ENCODE measurements around the gene VRK3. TPM values are rescaled to one million over a fixed set of nuclear protein-coding genes. Genes with fewer than 3 reads are reported as not detected.
"Not testable (repeated sequence)": the region's sequence is repeated elsewhere in the genome, so short reads cannot be mapped to it uniquely, and the experiment has no call there.

Gene VRK3
- total and polyA plus RNA-seq, 2 donors, result 17.8 to 24.4 TPM

DNA sequence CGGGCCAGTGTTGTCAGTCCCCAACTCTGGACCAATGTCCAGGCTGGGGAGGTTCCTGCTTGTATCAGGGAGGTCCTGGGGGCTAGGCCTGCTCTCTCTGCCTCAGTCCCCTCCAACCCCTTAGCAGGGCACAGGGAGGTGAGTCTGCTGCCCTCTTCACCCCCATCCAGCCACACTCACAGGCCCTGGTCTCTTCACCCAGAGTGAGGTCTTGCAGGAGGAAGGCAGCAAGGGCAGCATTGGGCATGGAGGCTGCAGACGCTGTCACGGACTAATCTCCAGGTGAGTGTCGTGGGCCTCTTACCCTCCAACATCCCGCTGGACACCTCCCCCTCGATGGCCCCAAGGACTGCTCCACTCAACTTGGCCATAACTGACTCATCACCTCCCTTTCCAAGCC lies 52.3 kb downstream of the VRK3 start:
- H3K4me3 ChIP-seq (ENCODE audit: low read depth, low read length), result no peak overlapping the region
- H3K27ac ChIP-seq (ENCODE audit: low read depth), result no peak overlapping the region
- no peak for DNase-seq (ENCODE audit: extremely low spot score)
- H3K36me3 ChIP-seq (ENCODE audit: insufficient read depth), result no peaks in the 10 kb centered on the region
- no peaks in the 10 kb centered on the region for H3K4me1 ChIP-seq (ENCODE audit: insufficient read depth)
- 91% methylated on average over 6 of the region's 6 CpGs for WGBS

- no peaks in the 10 kb centered on the region for H3K36me3 ChIP-seq (ENCODE audit: insufficient read depth)
- WGBS, result 57% methylated on average over 12 of the region's 12 CpGs
- no peak overlapping the region for H3K27ac ChIP-seq (ENCODE audit: low read depth)
- H3K4me3 ChIP-seq (ENCODE audit: low read depth, low read length), result no peak overlapping the region
- no peak for DNase-seq (ENCODE audit: extremely low spot score)
- H3K4me1 ChIP-seq (ENCODE audit: insufficient read depth), result no peaks in the 10 kb centered on the region
Observed at GRCh38 chr19:49971991-49972411, 53.2 kb downstream of the VRK3 start.

- H3K27ac ChIP-seq (ENCODE audit: low read depth); H3K36me3 ChIP-seq (ENCODE audit: insufficient read depth); DNase-seq (ENCODE audit: extremely low spot score); H3K4me3 ChIP-seq (ENCODE audit: low read depth, low read length); H3K4me1 ChIP-seq (ENCODE audit: insufficient read depth): not testable (repeated sequence)
- 17% methylated on average over 4 of the region's 9 CpGs for WGBS
Observed at GRCh38 chr19:49969355-49969754, 55.8 kb downstream of the VRK3 start.

DNA sequence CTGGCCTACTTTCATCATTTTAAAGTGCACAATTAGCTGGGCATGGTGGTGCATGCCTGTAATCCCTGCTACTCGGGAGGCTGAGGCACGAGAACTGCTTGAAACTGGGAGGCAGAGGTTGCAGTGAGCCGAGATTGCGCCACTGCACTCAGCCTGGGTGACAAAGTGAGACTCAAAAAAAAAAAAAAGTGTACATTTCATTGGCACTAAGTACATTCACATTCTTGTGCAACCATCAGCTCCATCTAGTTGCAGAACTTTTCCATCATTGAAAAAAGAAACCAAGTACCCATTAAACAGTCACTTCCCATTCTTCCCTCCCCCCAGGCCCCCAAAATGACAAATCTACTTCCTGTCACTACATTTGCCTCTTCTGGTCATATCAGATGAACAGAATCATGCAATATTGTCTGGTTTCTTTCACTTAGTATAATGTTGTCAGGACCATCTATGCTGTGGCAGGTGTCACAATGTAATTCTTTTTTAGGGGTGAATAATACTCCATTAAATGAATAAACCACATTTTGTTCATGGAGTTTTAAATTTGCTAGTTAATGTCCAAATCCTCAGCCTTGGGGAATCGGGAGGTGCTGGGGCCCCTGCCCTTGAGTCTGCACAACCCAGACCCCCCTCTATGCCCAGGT lies 56.8 kb downstream of the VRK3 start:
- 76% methylated on average over 5 of the region's 5 CpGs for WGBS
- no peaks in the 10 kb centered on the region for H3K36me3 ChIP-seq (ENCODE audit: insufficient read depth)
- no peak overlapping the region for H3K27ac ChIP-seq (ENCODE audit: low read depth)
- DNase-seq (ENCODE audit: extremely low spot score), result no peak
- H3K4me3 ChIP-seq (ENCODE audit: low read depth, low read length), result no peak overlapping the region
- H3K4me1 ChIP-seq (ENCODE audit: insufficient read depth), result no peaks in the 10 kb centered on the region

GRCh38 chr19:49960980-49961379 lies 64.2 kb downstream of the VRK3 start, which contains the start of gene SIGLEC11:
Gene SIGLEC11, minus strand, starts transcription at chr19:49961172. Its CDS starts 91 bp downstream, at chr19:49961081.
- not testable (repeated sequence) for DNase-seq (ENCODE audit: extremely low spot score); H3K36me3 ChIP-seq (ENCODE audit: insufficient read depth); H3K27ac ChIP-seq (ENCODE audit: low read depth); H3K4me1 ChIP-seq (ENCODE audit: insufficient read depth); H3K4me3 ChIP-seq (ENCODE audit: low read depth, low read length)
- 64% methylated on average over 5 of the region's 10 CpGs for WGBS

GRCh38 chr19:49959892-49960291 lies 65.3 kb downstream of the VRK3 start:
- not testable (repeated sequence) for H3K4me1 ChIP-seq (ENCODE audit: insufficient read depth); H3K27ac ChIP-seq (ENCODE audit: low read depth); DNase-seq (ENCODE audit: extremely low spot score); H3K4me3 ChIP-seq (ENCODE audit: low read depth, low read length); H3K36me3 ChIP-seq (ENCODE audit: insufficient read depth)
- WGBS, result 9% methylated on average over 2 of the region's 12 CpGs

GRCh38 chr19:49958596-49958995 lies 66.6 kb downstream of the VRK3 start:
- H3K4me3 ChIP-seq (ENCODE audit: low read depth, low read length); H3K36me3 ChIP-seq (ENCODE audit: insufficient read depth); DNase-seq (ENCODE audit: extremely low spot score); H3K27ac ChIP-seq (ENCODE audit: low read depth); H3K4me1 ChIP-seq (ENCODE audit: insufficient read depth): not testable (repeated sequence)
- 47% methylated on average over 13 of the region's 13 CpGs for WGBS

GRCh38 chr19:49958144-49958543 lies 67.0 kb downstream of the VRK3 start:
- WGBS, result 38% methylated on average over 9 of the region's 9 CpGs
- H3K4me1 ChIP-seq (ENCODE audit: insufficient read depth); H3K27ac ChIP-seq (ENCODE audit: low read depth); H3K4me3 ChIP-seq (ENCODE audit: low read depth, low read length); DNase-seq (ENCODE audit: extremely low spot score); H3K36me3 ChIP-seq (ENCODE audit: insufficient read depth): not testable (repeated sequence)

- no peaks in the 10 kb centered on the region for H3K36me3 ChIP-seq (ENCODE audit: insufficient read depth)
- H3K4me1 ChIP-seq (ENCODE audit: insufficient read depth), result no peaks in the 10 kb centered on the region
- no peak overlapping the region for H3K27ac ChIP-seq (ENCODE audit: low read depth)
- no peak overlapping the region for H3K4me3 ChIP-seq (ENCODE audit: low read depth, low read length)
- DNase-seq (ENCODE audit: extremely low spot score), result no peak
- WGBS, result 67% methylated on average over 10 of the region's 10 CpGs
Observed at GRCh38 chr19:49957262-49957915, 67.8 kb downstream of the VRK3 start.

DNA sequence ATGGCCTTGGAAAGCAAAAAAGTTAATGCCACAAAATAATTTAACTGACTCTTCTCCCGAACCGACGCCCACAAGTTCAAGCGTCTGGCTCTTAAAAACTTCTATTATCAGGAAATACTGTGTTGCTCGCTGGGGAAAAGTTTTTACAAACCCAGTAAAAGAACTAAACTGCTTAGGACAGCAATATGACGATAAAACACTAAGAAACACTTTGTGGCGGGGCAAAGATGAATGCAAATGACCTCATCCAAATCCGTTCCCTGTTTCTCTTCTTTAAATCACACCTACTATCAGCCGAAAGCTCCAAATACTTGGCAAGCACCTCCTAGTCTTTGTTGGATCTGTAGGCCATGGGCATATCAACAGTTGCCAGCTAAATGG lies 69.1 kb downstream of the VRK3 start:
- WGBS, result 49% methylated on average over 9 of the region's 9 CpGs
- no peak for DNase-seq (ENCODE audit: extremely low spot score)
- H3K4me3 ChIP-seq (ENCODE audit: low read depth, low read length), result no peak overlapping the region

GRCh38 chr19:49954933-49955332 lies 70.2 kb downstream of the VRK3 start:
- H3K27ac ChIP-seq (ENCODE audit: low read depth), result no peak overlapping the region
- no peaks in the 10 kb centered on the region for H3K4me1 ChIP-seq (ENCODE audit: insufficient read depth)
- no peak for DNase-seq (ENCODE audit: extremely low spot score)
- H3K36me3 ChIP-seq (ENCODE audit: insufficient read depth), result no peaks in the 10 kb centered on the region
- no peak overlapping the region for H3K4me3 ChIP-seq (ENCODE audit: low read depth, low read length)
- WGBS, result 67% methylated on average over 11 of the region's 11 CpGs

More for the DNA sequence above, 69.1 kb downstream of the VRK3 start:
- Histone ChIP-seq H3K4me1 (ENCODE audit: insufficient read depth) (no peaks in the 10 kb centered on the region), H3K36me3 (ENCODE audit: insufficient read depth) (no peaks in the 10 kb centered on the region), H3K27ac (ENCODE audit: low read depth) (no peak overlapping the region)

- DNase-seq (ENCODE audit: extremely low spot score), result no peak
- Histone ChIP-seq H3K4me1 (ENCODE audit: insufficient read depth) (no peaks in the 10 kb centered on the region), H3K27ac (ENCODE audit: low read depth) (no peak overlapping the region), H3K36me3 (ENCODE audit: insufficient read depth) (no peaks in the 10 kb centered on the region), H3K4me3 (ENCODE audit: low read depth, low read length) (no peak overlapping the region)
- 25% methylated on average over 12 of the region's 12 CpGs for WGBS
Observed at GRCh38 chr19:49954092-49954829, 70.9 kb downstream of the VRK3 start.

DNA sequence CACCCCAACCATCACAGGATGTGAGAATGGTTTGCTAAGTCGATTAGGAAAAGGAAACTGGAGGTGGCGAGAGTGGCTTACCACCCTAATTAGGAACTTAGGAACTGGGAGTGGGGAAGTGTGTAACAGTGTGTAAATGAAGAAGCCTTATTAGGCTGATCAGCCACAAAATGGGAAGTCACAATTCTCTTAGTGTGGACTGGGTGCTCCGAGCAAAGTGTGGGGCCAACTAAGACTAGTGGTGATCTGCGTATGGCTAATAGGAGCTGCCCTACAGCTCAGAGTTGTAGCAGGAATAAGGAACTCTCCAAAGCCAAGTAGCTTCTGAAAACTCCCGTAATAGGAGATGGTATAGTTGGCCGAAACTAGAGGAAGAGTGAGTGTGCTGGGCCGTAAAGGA lies 71.8 kb downstream of the VRK3 start:
- no peak overlapping the region for H3K4me3 ChIP-seq (ENCODE audit: low read depth, low read length)
- no peak for DNase-seq (ENCODE audit: extremely low spot score)
- no peak overlapping the region for H3K27ac ChIP-seq (ENCODE audit: low read depth)
- H3K4me1 ChIP-seq (ENCODE audit: insufficient read depth), result no peaks in the 10 kb centered on the region
- H3K36me3 ChIP-seq (ENCODE audit: insufficient read depth), result no peaks in the 10 kb centered on the region
- WGBS, result 61% methylated on average over 7 of the region's 7 CpGs

DNA sequence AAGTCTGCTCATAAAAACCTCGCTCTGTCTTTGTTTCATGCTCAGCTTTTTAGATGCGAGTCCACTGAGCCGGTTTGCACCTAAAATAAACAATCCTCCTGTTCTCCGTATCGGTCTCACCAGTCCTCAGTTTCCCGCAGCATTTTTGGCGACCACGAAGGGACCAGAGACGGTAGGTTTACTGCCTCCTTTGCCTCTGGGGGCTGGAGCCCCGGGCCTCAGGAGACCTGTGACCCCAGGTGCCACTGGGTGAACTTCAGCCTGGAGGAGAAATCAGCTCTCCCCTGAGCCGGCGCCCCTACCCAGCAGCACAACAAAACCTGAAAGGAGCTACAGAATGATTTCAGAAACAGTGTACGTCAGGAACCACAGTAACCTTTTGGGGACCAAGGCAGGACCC lies 72.3 kb downstream of the VRK3 start:
- DNase-seq (ENCODE audit: extremely low spot score), result no peak
- no peak overlapping the region for H3K4me3 ChIP-seq (ENCODE audit: low read depth, low read length)
- WGBS, result 56% methylated on average over 13 of the region's 13 CpGs
- no peak overlapping the region for H3K27ac ChIP-seq (ENCODE audit: low read depth)
- no peaks in the 10 kb centered on the region for H3K4me1 ChIP-seq (ENCODE audit: insufficient read depth)
- no peaks in the 10 kb centered on the region for H3K36me3 ChIP-seq (ENCODE audit: insufficient read depth)
